GM21529 (cell line): Measurements from ENCODE around the gene NRROS.
A peak's percentile ranks its signal among the peaks of the same experiment; 100 is the strongest.
"Not testable (repeated sequence)": the region's sequence is repeated elsewhere in the genome, so short reads cannot be mapped to it uniquely, and the experiment has no call there.

Experiments used
- ATAC-seq: cut with Tn5 transposase; IDR thresholded peaks from one replicate; pipeline ENCODE4 v1.9.1; 2021; ENCODE audit not compliant: unreplicated experiment

NRROS gene

DNA sequence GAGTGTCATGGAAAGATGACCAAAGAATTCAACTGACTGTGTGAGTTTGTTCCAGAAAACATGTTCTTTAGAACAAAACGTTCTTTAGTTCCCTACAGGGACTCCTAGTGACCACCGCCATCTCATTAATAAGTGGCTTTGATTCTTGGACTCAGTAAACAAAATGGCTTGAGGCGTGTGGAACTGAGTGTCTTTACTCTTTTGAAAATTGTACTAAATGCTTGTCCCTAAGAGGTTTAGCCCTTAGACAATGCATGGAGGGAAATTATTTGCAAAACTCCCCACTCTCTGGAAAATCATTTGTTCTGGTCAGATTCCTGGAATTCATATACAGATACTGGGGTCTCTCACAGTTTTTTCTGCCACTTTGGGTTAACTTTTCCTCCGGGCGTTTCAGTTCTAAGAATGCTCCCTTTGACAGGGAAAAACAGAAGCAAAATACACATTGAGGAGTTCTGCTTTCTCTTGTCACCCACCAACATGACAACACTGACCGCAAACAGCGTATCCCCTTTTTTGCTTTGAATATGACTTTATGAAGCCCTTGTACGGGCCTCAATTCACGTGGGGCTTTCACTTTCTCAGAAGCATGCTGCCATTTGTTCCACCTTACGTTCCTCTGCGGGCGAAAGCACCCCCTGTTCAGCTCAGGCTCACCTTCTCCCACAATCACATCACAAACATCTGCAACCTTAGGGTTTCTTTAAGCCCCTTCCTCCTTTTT is 15.3 kb upstream of the NRROS start:
- ATAC-seq: peak; percentile 70

DNA sequence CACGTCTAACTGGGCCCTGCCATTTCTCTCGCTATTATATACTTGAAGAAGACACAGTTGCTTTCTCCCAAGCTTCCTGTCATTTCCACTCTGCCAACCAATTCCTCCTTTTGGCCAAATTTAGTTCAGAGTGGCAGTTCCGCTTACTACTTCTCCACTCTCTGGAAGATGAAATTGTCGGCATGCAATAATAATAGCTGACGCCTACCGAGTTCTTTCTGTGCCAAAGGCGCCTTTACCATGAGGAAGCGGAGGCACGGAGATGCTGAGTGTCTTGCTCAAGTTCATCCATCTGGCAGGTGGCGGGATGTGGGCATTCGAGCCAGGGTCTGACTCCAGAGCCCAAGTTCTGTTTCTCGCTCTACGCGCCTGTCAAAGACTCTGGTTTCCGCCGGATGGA is 14.6 kb upstream of the NRROS start:
- ATAC-seq: no peak

DNA sequence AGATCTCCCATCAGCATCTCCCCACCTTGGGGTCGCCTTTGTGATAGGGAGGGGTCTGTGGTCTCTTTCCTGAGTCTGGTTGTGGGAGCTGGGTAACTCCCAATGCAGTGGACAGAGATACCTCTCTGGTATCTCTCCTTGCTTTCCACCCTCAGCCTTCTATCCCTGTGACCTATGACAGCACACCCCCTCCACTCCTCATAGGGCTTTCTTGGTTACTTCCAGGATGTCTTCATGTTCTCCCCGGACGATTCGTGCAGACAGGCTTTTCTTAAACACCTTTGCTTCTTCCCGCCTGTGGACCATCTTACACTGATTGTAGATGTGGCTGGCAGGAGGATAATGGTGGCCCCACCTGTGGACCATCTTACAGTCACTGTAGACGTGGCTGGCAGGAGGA is 14.2 kb upstream of the NRROS start:
- ATAC-seq: no peak

DNA sequence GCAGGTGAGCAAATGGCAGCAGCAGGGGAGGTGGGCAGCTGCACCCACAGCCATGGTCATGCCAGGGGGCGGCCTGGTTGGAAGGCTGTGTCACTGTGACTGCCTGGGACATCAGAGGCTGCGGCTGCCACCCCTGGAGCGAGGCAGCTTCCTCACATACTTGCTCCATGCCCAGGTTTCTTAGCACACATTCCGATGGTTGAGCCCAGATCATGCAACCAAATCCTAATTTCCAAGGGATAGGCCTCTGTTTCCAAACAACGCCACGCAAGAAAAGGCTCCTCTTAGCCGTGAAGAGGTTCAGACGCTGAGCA is 11.6 kb upstream of the NRROS start:
- no peak for ATAC-seq

DNA sequence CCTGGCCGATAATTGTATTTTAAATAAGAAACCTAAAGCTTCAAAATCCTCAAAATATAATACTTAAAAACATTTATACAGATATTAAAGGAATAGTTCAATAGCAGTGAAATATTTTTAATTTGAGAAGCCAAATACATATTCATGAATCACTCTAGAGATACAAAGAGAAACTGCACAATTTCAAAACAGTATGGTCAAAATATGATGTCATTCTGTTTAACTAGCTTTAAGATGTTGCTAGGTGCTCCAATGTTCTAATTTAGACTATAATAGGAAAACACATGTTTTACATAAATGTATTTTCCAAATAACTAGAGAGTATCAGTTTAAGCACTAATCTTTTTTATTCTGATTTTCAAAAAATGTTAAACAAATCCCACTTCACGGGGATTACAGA is 10.3 kb upstream of the NRROS start:
- ATAC-seq: no peak

DNA sequence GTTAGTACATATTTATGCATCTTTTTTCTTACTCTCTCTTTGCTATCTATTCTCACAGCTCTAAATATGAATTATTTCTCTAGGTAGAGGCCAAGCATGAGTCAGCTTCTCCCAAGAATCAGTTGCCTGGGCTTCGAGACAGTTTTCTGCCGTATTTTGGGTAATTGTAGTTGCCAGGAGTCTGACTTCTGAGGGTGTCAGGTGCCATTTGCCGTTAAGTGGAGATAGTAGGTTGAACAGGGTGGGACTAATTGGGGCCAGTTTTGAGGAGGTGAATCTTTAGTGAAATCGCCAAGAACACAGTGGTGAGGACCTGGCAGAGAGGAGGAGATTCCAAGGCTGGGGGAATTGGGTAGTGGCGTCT is 7.8 kb upstream of the NRROS start:
- ATAC-seq: no peak

GRCh38 chr3:196632046-196632751 is 7.3 kb upstream of the NRROS start:
- peak; percentile 79 for ATAC-seq

DNA sequence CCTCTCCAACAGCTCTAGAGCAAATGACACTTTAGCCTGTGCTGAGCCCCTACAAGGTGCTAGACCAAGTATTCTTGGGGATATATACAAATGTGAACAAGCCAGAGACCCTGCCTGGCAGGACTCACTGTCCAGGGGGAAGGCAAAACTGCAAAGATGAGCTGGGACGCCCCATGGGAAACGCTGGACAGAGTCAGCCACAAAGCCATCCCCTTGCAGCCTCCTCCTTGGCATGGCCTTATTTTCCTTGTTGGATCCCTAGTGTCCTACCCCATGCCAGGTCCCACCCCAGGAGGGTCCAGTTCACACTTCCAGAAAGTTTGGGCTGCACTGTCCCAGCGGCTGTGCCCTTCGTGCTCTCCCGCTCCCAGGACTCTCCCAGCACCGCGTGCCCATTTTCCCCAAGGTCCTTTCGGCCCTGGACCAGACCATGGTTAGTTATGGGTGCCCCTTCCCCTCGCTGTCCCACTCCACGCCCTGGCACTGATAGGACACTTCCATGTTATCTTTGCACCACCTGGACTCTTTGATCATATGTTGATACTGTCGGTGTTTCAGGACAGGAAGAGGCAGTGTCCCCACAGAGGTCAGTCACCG is 5.8 kb upstream of the NRROS start:
- no peak for ATAC-seq

DNA sequence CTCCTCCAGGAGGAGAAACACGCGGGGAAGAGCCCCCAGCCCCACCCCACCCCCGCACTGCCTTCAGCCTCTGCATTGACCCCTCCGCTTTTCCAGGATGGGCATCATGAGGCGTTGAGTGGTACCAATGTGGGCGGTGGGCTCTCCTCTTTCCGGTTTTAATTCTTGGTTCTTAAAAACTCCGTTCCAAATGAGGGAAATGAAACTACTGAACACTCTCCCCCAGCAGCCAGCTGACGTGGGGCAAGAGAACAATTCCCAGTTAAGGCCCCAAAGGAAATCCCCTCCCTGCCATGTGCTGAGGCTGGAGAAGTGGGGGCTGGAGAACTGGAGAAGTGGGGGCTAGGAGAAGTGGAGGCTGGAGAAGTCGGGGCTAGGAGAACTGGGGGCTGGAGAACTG is 5.3 kb upstream of the NRROS start:
- ATAC-seq: no peak

DNA sequence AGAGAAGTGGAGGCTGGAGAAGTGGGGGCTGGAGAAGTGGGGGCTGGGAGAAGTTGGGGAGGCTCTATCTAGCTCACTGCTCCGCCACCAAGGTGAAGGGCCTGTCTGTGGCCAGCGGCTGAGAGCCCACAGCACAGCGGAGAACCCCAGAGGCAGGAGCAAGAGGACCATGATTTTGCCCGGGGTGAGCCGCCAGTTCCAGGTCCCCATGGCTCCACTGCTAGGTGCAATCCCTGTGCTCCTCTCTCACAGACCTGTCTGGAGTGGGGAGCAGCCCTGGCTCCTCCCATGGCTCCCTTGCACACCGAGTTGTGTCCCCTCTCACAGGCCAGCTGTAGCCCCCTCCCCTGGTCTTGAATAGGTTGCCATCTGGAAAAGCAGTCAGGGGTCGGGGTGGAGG is 4.7 kb upstream of the NRROS start:
- no peak for ATAC-seq

GRCh38 chr3:196636369-196637349 is 2.8 kb upstream of the NRROS start:
- ATAC-seq: no peak

GRCh38 chr3:196637941-196638340 is 1.6 kb upstream of the NRROS start:
- ATAC-seq: not testable (repeated sequence)

DNA sequence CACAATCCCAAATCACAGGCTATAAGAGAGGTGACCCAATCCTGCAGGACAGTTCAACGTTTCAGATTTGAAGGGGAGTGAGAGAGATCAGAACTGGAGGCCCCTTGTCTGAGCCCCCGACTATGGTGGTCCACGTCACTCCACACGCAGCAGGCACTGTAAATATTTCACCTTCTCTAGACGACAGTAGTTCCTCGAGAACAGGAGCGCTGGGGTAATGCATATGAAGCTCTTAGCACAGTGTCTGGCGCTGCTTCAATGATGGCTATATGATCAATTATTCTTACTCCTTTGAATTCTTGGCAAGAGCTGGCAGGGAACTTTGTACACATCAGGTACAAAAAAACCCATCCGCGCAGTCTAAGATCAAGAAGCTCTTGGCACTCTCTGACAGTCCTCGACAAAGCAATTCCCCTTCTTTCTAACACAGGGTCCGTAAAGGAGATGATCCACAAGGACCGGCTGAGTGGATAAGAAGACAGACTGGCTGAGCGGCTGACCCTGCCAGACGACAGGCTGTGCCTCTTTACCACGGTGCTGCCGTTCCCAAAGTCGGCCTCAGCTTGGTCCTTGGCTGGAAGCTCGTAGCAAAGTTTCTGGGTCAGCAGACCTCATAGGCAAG is 522 bp upstream of the NRROS start:
- no peak for ATAC-seq

DNA sequence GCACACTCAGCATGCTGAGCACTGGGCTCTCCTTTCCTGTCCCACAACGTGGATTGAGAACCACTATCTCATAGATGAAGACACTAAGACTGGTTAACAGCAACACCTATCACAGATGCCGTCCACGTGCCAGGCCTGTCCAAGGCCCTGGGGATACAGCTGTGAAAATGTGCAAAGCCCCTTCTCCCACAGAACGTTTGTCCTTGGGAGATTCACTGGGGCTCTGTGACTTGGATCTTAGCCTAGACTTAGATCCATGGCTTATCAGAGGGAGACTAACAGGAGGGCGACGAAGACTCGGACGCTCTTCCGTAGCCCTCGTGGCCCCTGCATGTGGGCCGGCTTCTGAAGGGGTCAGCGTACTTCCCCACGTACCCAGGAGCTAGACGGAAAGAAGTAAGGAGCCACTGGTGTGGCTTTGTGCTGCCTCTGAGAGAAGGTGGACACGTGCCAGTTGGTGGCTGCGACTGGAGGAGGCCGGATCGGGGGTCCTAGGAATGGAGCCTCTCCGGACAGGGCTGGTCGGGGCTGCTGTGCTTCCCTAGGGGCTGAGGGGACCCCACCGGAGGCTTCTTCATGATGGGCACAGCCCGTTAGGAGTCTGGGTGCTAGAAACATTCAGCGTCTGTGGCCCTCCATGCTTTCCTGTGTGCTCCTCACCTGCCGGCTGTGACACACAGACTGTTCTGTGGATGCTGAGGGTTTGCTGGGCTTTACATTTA is 964 bp downstream of the NRROS start:
- ATAC-seq: no peak

DNA sequence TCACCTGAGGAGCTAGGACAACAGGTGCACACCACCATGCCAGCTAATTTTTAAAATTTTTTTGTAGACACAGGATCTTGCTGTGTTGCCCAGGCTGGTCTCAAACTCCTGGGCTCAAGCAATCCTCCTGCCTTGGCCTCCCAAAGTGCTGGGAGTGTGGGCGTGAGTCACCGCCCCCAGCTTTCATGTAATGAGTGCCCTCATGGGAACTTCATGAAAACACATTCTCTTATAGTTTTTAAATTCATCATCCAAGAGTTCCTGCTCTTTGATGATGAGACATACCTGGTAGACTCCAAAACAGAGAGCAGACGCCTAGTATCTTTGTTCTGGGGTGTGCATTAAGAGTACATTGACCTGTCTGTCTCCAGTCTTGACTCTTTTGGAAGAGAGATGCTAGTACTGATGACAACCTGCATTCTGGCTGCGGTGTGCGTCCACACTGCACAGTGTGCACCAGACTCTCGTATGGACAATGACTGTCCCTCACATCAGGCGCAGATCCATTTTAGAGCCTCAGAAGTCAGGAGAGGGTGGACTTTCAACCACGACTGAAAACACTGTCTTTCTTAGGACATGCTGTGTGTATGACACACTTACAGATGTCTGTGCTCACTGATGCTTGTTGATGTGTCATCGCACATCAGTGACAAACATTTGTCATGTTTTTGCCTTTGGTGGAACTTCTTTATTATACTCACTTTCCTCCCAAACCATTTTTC is 2.0 kb downstream of the NRROS start:
- ATAC-seq: no peak

GRCh38 chr3:196642434-196642833 is 2.9 kb downstream of the NRROS start:
- ATAC-seq: no peak

GRCh38 chr3:196643201-196643749 is 3.8 kb downstream of the NRROS start:
- peak; percentile 83 for ATAC-seq

GRCh38 chr3:196643761-196644160 is 4.3 kb downstream of the NRROS start:
- no peak for ATAC-seq

DNA sequence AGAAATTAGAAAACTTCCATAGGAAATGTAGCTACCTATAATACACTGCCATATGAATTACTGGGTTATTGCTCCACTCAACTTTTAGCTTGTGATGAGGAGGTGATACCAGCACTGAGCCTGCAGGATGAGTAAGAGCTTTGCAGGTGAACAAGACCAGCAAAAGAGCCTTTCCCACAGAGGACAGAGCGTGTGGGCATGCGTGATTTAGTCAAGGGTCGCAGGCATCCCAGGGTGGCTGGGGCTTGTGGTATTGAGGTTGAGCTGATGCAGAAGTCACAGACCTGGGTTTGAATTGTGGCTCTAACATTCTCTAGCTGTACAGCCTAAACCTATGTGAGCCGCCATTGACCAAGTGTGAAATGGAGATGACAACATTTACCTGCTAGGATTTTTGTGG is 5.6 kb downstream of the NRROS start:
- ATAC-seq: no peak
